ENCODE measurements around the gene FILIP1.

FILIP1 gene

GRCh38 chr6:75296811-75297779 is 196.5 kb downstream of the FILIP1 start:
- peak; percentile 51 for DNase-seq (ENCODE audit: low read depth)

GRCh38 chr6:75292555-75292954 is 201.0 kb downstream of the FILIP1 start:
- DNase-seq (ENCODE audit: low read depth): no peak

GRCh38 chr6:75291744-75292143 is 201.9 kb downstream of the FILIP1 start:
- no peak for DNase-seq (ENCODE audit: low read depth)

- no peak for DNase-seq (ENCODE audit: low read depth)
These were observed 202.3 kb downstream of the FILIP1 start for GRCh38 chr6:75291331-75291730.

GRCh38 chr6:75290136-75290945 is 203.3 kb downstream of the FILIP1 start:
- no peak for DNase-seq (ENCODE audit: low read depth)

- DNase-seq (ENCODE audit: low read depth): no peak
These were observed 205.6 kb downstream of the FILIP1 start for GRCh38 chr6:75288023-75288422.

GRCh38 chr6:75287424-75287823 is 206.2 kb downstream of the FILIP1 start:
- DNase-seq (ENCODE audit: low read depth): no peak

- no peak for DNase-seq (ENCODE audit: low read depth)
These were observed 206.6 kb downstream of the FILIP1 start for GRCh38 chr6:75286955-75287354.

GRCh38 chr6:75285283-75285639 is 208.3 kb downstream of the FILIP1 start:
- DNase-seq (ENCODE audit: low read depth): no peak

GRCh38 chr6:75284632-75285282 is 208.8 kb downstream of the FILIP1 start, which contains the start of gene TMEM30A:
TSS of gene TMEM30A (minus strand) at chr6:75284792. CDS start at chr6:75284638, 154 bp downstream.
- peak; percentile 99 for DNase-seq (ENCODE audit: low read depth)

- no peak for DNase-seq (ENCODE audit: low read depth)
These were observed 209.5 kb downstream of the FILIP1 start for GRCh38 chr6:75283907-75284631.

- no peak for DNase-seq (ENCODE audit: low read depth)
These were observed 210.9 kb downstream of the FILIP1 start for GRCh38 chr6:75282706-75283105.

- DNase-seq (ENCODE audit: low read depth): no peak
These were observed 211.9 kb downstream of the FILIP1 start for GRCh38 chr6:75281653-75282052.

- no peak for DNase-seq (ENCODE audit: low read depth)
These were observed 213.3 kb downstream of the FILIP1 start for GRCh38 chr6:75280131-75280855.

- no peak for DNase-seq (ENCODE audit: low read depth)
These were observed 214.2 kb downstream of the FILIP1 start for GRCh38 chr6:75279418-75279817.

- no peak for DNase-seq (ENCODE audit: low read depth)
These were observed 215.0 kb downstream of the FILIP1 start for GRCh38 chr6:75278474-75279077.

- DNase-seq (ENCODE audit: low read depth): peak; percentile 21
These were observed 218.5 kb downstream of the FILIP1 start for GRCh38 chr6:75275067-75275466.

- DNase-seq (ENCODE audit: low read depth): no peak
These were observed 220.6 kb downstream of the FILIP1 start for GRCh38 chr6:75273009-75273408.

- DNase-seq (ENCODE audit: low read depth): peak; percentile 56
These were observed 221.3 kb downstream of the FILIP1 start for GRCh38 chr6:75272145-75272840.

- no peak for DNase-seq (ENCODE audit: low read depth)
These were observed 224.6 kb downstream of the FILIP1 start for GRCh38 chr6:75268988-75269354.

Data from fibroblast of the conjunctiva (primary cell).